ENCODE results near the gene CNTN4.

DNA sequence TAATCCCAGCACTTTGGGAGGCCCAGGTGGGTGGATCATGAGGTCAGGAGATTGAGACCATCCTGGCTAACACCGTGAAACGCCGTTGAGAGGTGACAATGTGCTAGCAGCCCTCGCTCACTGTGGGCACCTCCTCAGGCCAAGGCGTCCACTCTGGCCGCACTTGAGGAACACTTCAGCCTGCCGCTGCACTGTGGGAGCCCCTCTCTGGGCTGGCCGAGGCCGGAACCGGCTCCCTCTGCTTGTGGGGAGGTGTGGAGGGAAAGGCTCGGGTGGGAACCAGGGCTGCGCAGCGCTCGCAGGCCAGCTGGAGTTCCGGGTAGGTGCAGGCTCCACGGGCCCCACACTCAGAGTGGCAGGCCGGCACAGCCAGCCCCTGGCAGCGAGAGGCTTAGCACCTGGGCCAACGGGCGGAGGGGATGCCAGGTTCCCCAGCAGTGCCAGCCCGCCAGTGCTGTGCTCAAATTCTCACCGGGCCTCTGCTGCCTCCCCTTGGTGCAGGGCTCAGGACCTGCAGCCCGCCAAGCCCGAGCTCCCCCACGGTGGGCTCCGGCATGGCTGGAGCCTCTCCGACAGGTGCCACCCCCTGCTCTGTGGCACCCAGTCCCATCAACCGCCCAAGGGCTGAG lies 253.6 kb downstream of the CNTN4 start:
- TF ChIP-seq RAD21 (IDR thresholded peaks at IDR 0.05) (no peak), GABPA (IDR thresholded peaks at IDR 0.05 in 1 of 2, conservative IDR thresholded peaks at IDR 0.05 in 1 of 2) (no peak), REST (IDR thresholded peaks at IDR 0.05) (no peak), CTCF (IDR thresholded peaks at IDR 0.05; ENCODE audit: low read depth, low read length, missing input control) (no peak), HNF4A (conservative IDR thresholded peaks at IDR 0.05) (no peak)

Measured in liver (tissue), 3 donors.